ENCODE data around the gene PLEKHM2.

PLEKHM2 gene

DNA sequence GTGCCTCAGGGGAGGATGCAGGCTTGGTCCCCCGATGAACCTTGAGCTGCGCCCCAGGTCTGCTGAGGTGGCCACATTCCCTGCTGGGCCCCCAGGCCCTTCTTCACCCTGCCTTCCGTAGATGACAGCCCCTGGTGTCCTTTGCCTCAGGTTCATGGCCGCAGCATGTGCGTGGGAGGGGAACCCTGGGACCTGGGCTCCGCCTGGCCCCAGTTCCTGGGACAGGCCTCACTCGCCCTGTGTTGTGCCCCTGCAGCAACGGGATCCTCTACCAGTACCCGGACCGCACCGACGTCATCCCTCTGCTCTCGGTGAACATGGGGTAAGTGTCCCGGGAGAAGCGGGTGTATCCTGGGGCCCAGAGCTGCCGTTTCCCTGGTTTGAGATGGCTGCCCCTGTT, 46.8 kb downstream of the PLEKHM2 start:
- Mint-ChIP-seq H3K4me1 (peaks cover 4% of the 10 kb centered on the region), H3K4me3 (no peak overlapping the region), H3K9me3 (no peaks in the 10 kb centered on the region), H3K36me3 (ENCODE audit: low read depth) (peaks cover 11% of the 10 kb centered on the region), H3K27me3 (ENCODE audit: low read depth, poor library complexity) (no peaks in the 10 kb centered on the region), H3K27ac (no peak overlapping the region)
- TF ChIP-seq, protein P1, sequence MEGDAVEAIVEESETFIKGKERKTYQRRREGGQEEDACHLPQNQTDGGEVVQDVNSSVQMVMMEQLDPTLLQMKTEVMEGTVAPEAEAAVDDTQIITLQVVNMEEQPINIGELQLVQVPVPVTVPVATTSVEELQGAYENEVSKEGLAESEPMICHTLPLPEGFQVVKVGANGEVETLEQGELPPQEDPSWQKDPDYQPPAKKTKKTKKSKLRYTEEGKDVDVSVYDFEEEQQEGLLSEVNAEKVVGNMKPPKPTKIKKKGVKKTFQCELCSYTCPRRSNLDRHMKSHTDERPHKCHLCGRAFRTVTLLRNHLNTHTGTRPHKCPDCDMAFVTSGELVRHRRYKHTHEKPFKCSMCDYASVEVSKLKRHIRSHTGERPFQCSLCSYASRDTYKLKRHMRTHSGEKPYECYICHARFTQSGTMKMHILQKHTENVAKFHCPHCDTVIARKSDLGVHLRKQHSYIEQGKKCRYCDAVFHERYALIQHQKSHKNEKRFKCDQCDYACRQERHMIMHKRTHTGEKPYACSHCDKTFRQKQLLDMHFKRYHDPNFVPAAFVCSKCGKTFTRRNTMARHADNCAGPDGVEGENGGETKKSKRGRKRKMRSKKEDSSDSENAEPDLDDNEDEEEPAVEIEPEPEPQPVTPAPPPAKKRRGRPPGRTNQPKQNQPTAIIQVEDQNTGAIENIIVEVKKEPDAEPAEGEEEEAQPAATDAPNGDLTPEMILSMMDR (IDR thresholded peaks at IDR 0.05) = no peak
- DNase-seq = no peak

DNA sequence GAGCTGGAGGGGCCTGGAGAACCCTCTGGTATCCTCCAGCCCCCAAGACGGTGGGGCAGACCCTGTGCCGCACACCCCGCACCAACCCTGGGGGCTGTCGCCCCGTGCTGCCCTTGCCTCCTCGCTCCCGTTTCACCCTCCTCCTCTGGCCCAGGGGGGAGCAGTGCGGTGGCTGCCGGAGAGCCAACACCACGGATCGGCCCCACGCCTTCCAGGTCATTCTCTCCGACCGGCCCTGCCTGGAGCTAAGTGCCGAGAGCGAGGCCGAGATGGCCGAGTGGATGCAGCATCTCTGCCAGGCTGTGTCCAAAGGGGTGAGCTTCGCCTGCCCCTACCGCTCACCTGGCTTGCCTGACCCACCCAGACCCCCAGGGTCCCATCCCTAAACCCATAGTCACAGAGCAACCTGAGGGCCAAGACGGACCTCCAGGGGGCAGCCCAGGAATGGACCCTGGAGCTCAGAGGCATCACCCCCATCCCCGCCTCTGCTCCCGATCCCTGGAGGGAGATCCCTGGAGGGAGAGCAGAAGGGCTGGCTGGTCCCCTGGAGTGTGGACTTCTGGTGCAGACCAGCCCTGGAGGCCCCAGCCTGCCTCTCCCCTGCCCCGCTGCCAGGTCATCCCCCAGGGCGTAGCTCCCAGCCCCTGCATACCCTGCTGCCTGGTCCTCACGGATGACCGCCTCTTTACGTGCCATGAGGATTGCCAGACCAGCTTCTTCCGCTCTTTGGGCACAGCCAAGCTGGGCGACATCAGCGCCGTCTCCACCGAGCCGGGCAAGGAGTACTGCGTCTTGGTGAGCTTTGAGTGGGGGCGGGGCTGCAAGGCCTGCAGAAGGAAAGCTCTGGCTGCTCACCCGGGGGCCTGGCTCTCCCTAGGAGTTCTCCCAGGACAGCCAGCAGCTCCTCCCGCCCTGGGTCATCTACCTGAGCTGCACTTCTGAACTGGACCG, 47.9 kb downstream of the PLEKHM2 start:
- TF ChIP-seq, protein P1 (IDR thresholded peaks at IDR 0.05) = no peak
- H3K27me3 Mint-ChIP-seq (ENCODE audit: low read depth, poor library complexity) = no peaks in the 10 kb centered on the region
- H3K9me3 Mint-ChIP-seq = no peaks in the 10 kb centered on the region
- DNase-seq = no peak
- H3K4me1 Mint-ChIP-seq = no peaks in the 10 kb centered on the region
- no peak overlapping the region for H3K27ac Mint-ChIP-seq
- no peak overlapping the region for H3K4me3 Mint-ChIP-seq
- H3K36me3 Mint-ChIP-seq (ENCODE audit: low read depth) = peaks cover 4% of the 10 kb centered on the region

DNA sequence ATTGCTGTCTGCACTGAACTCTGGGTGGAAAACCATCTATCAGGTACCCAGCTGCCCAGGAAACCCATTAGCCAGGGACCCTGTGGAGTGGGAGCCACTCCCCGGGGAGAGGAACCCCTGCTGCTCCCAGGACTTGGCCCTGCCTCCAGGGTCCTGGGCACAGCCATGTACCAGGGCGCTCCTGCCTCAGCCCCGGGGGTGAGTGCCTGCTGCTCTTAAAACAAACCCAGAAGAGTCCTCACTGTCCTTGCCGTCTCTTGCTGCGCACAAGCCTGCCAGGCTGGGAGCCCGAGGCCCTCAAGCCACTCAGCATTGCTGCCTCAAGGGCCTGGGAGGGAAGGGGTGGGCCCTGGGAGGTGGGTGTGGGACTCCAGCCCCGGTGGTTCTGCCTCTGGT, 48.6 kb downstream of the PLEKHM2 start:
- no peaks in the 10 kb centered on the region for H3K9me3 Mint-ChIP-seq
- no peak for DNase-seq
- H3K4me1 Mint-ChIP-seq = peaks cover 5% of the 10 kb centered on the region
- TF ChIP-seq, protein P1 (IDR thresholded peaks at IDR 0.05) = no peak
- H3K36me3 Mint-ChIP-seq (ENCODE audit: low read depth) = no peaks in the 10 kb centered on the region
- no peak overlapping the region for H3K4me3 Mint-ChIP-seq
- H3K27ac Mint-ChIP-seq = no peak overlapping the region
- no peaks in the 10 kb centered on the region for H3K27me3 Mint-ChIP-seq (ENCODE audit: low read depth, poor library complexity)

DNA sequence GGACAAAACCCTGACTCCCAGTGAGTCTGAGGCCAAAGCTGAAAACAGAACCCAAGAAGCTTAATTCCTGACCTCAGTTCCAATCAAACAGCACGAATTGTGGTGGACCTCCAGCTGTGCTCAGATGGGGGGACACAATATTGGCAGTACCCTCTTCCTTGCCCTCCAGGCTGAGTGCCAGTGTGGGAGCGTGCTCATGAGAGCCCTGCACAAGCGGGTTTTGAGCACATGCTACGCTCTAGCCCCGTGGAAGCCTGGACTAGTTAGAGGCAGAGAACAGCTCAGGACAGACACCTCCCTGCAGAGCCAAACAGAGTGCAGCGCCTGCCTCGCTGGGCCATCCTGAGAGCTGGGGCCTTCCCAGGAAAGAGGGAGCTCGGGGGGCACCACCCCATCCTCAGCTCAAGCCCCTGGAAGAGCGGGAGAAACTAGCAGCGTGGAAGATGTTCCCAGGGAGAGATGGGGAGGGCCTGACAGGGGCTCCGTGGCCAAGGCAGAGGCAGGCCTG, 49.2 kb downstream of the PLEKHM2 start:
- peaks cover 8% of the 10 kb centered on the region for H3K4me1 Mint-ChIP-seq
- H3K9me3 Mint-ChIP-seq = no peaks in the 10 kb centered on the region
- peaks cover 2% of the 10 kb centered on the region for H3K27me3 Mint-ChIP-seq (ENCODE audit: low read depth, poor library complexity)
- no peak for DNase-seq
- TF ChIP-seq, protein P1 (IDR thresholded peaks at IDR 0.05) = no peak
- H3K4me3 Mint-ChIP-seq = no peak overlapping the region
- H3K27ac Mint-ChIP-seq = no peak overlapping the region
- H3K36me3 Mint-ChIP-seq (ENCODE audit: low read depth) = no peaks in the 10 kb centered on the region

DNA sequence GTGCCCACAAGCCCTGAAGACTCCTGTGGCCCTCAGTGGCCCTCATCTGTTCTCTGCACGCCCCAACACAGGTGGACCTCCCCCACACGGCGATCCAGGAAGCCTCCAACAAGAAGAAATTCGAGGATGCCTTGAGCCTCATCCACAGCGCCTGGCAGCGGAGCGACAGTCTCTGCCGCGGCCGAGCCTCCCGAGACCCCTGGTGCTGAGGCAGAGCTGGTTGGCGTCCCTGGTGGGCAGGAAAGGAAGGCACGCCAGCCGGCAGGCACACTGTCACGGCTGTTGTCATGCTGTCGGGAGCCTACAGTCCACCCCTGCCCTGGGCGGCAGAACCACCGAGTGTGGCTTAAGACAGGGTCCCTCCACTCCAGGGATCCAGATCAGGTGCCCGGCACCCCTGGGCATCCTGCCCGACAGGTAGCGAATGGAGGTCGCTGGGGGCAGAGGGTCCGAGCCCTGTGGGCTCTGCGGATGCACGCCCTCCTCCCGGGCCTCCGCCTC, 49.7 kb downstream of the PLEKHM2 start:
- no peaks in the 10 kb centered on the region for H3K36me3 Mint-ChIP-seq (ENCODE audit: low read depth)
- no peak overlapping the region for H3K4me3 Mint-ChIP-seq
- TF ChIP-seq, protein P1 (IDR thresholded peaks at IDR 0.05) = no peak
- H3K9me3 Mint-ChIP-seq = no peaks in the 10 kb centered on the region
- H3K27me3 Mint-ChIP-seq (ENCODE audit: low read depth, poor library complexity) = peaks cover 2% of the 10 kb centered on the region
- no peak for DNase-seq
- no peak overlapping the region for H3K27ac Mint-ChIP-seq
- peaks cover 13% of the 10 kb centered on the region for H3K4me1 Mint-ChIP-seq
